ENCODE measurements around the gene TRUB1. TPM values are rescaled to one million over a fixed set of nuclear protein-coding genes. Genes with fewer than 3 reads are reported as not detected.

The TRUB1 gene
- total and polyA plus RNA-seq, 2 donors (not counting 3 experiments of a cell fraction or from before 2014, with no cell fraction given): 4.6 to 16.7 TPM

DNA sequence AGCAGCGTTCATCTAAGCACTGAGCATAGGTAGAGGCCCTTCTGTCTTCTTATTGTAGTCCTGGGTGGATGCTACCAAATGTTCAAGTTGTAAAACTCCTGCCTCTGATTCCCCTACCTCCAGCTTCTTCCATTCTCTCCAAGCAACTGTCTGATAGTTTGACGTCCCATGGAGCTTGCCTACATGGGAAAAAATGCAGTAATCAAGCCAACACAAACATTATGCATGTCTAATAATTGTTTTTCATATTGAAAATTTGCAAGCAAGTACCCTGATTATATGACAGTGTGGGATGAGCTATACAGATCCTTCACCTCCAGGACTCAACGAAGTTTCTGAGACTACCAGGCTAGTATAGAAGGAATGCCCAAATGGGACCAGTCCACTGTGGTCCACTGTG lies 31.0 kb upstream of the TRUB1 start:
- Histone ChIP-seq H3K9me3 (replicated peaks; ENCODE audit: control insufficient read depth, insufficient read depth, low read length) (no peaks in the 10 kb centered on the region), H3K9me1 (replicated peaks; ENCODE audit: control insufficient read depth, extremely low read depth, insufficient read depth, low read length) (no peaks in the 10 kb centered on the region), H3K36me3 (ENCODE audit: control insufficient read depth in 2 of 2, extremely low read depth in 1 of 2, insufficient read depth in 2 of 2, low read length in 2 of 2) (no peaks in the 10 kb centered on the region), H3K79me2 (ENCODE audit: control insufficient read depth, insufficient read depth, low read length) (no peaks in the 10 kb centered on the region), H4K20me1 (replicated peaks; ENCODE audit: control insufficient read depth, extremely low read depth, insufficient read depth, low read length) (no peaks in the 10 kb centered on the region), H3K4me1 (ENCODE audit: control insufficient read depth, extremely low read depth, insufficient read depth, low read length) (no peaks in the 10 kb centered on the region), H3K27ac (ENCODE audit: insufficient read depth, low read depth, low read length) (no peak overlapping the region), H2AFZ (ENCODE audit: low read depth, low read length) (no peak overlapping the region), H3K9ac (replicated peaks; ENCODE audit: extremely low read depth, insufficient read depth, low read length) (no peak overlapping the region), H3K27me3 (ENCODE audit: control insufficient read depth in 2 of 2, insufficient read depth in 2 of 2, low read length in 2 of 2) (peaks cover 4 to 12% of the 10 kb centered on the region in 2 experiments), H3K4me3 (replicated peaks in 1 of 3; ENCODE audit: insufficient read depth in 1 of 3, low read depth in 1 of 3, low read length in 3 of 3) (no peak overlapping the region), H3K4me2 (ENCODE audit: insufficient read depth, low read length) (no peak overlapping the region)
- CTCF ChIA-PET: no interaction called here
- intact Hi-C loops (cut with micrococcal nuclease) (no loop called here), dilution Hi-C loops (cut with MboI; ENCODE audit: extremely low pct_ligation_motif_present, low sequenced_read_pairs) (no loop called here)
- BruUV-seq (replicated peaks): no TSS peak
- FAIRE-seq: no peak
- no peak for DNase-seq (ENCODE audit: low read depth, low spot score)
- no peak for TF ChIP-seq JUN (IDR thresholded peaks at IDR 0.05; ENCODE audit: borderline replicate concordance, insufficient read depth, insufficient read length, low read depth)
- no peak for TF ChIP-seq FOS (IDR thresholded peaks at IDR 0.05; ENCODE audit: borderline replicate concordance, insufficient read depth, low read length)
- TF ChIP-seq MYC (IDR thresholded peaks at IDR 0.05; ENCODE audit: low read depth, low read length): no peak
- TF ChIP-seq, protein P1, sequence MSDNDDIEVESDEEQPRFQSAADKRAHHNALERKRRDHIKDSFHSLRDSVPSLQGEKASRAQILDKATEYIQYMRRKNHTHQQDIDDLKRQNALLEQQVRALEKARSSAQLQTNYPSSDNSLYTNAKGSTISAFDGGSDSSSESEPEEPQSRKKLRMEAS (IDR thresholded peaks at IDR 0.05; ENCODE audit: insufficient read depth, insufficient read length): no peak
- TF ChIP-seq GATA2 (IDR thresholded peaks at IDR 0.05; ENCODE audit: insufficient read depth, insufficient read length, low read depth, low read length): no peak
- POLR2A ChIA-PET: no interaction called here

DNA sequence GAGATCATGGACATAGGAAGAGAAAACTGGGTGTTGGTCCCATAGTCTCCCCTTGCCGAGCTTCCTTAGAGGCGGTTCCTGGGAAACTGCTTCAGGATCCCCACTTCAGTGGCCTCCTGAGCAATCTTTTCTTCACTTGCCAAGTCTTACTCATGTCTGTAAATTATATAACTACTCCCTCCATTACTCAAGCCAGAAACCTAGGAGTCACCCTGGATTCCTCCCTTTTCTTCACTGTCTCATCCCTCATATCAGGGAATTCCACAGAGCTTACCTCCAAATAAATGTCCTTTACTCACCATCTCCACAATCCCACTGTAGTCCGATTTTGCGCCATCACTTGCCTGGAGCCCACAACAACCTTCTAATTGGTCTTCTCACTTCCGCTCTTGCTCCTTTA lies 29.1 kb upstream of the TRUB1 start:
- TF ChIP-seq JUN (IDR thresholded peaks at IDR 0.05; ENCODE audit: borderline replicate concordance, insufficient read depth, insufficient read length, low read depth) (no peak), MYC (IDR thresholded peaks at IDR 0.05; ENCODE audit: low read depth, low read length) (no peak), FOS (IDR thresholded peaks at IDR 0.05; ENCODE audit: borderline replicate concordance, insufficient read depth, low read length) (no peak), POLR2AphosphoS5 (IDR thresholded peaks at IDR 0.05; ENCODE audit: insufficient read depth, low read depth, low read length) (no peak), POLR2A (IDR thresholded peaks at IDR 0.05; ENCODE audit: low read depth, low read length) (no peak), GATA2 (IDR thresholded peaks at IDR 0.05; ENCODE audit: insufficient read depth, insufficient read length, low read depth, low read length) (no peak), EZH2 (IDR thresholded peaks at IDR 0.05; ENCODE audit: borderline replicate concordance, low read depth, low read length, severe bottlenecking) (no peak)
- TF ChIP-seq, protein P1 (IDR thresholded peaks at IDR 0.05; ENCODE audit: insufficient read depth, insufficient read length): no peak
- TF ChIP-seq, protein P2, sequence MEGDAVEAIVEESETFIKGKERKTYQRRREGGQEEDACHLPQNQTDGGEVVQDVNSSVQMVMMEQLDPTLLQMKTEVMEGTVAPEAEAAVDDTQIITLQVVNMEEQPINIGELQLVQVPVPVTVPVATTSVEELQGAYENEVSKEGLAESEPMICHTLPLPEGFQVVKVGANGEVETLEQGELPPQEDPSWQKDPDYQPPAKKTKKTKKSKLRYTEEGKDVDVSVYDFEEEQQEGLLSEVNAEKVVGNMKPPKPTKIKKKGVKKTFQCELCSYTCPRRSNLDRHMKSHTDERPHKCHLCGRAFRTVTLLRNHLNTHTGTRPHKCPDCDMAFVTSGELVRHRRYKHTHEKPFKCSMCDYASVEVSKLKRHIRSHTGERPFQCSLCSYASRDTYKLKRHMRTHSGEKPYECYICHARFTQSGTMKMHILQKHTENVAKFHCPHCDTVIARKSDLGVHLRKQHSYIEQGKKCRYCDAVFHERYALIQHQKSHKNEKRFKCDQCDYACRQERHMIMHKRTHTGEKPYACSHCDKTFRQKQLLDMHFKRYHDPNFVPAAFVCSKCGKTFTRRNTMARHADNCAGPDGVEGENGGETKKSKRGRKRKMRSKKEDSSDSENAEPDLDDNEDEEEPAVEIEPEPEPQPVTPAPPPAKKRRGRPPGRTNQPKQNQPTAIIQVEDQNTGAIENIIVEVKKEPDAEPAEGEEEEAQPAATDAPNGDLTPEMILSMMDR (IDR thresholded peaks at IDR 0.05; ENCODE audit: extremely low read depth in 1 of 2, insufficient read depth in 1 of 2, low read depth in 1 of 2, low read length in 2 of 2): no peak
- no peak overlapping the region for H3K9ac ChIP-seq (replicated peaks; ENCODE audit: extremely low read depth, insufficient read depth, low read length)
- no peak overlapping the region for H3K27ac ChIP-seq (ENCODE audit: insufficient read depth, low read depth, low read length)
- H4K20me1 ChIP-seq (replicated peaks; ENCODE audit: control insufficient read depth, extremely low read depth, insufficient read depth, low read length): no peaks in the 10 kb centered on the region
- H3K9me1 ChIP-seq (replicated peaks; ENCODE audit: control insufficient read depth, extremely low read depth, insufficient read depth, low read length): no peaks in the 10 kb centered on the region
- H3K4me2 ChIP-seq (ENCODE audit: insufficient read depth, low read length): no peak overlapping the region
- no peak for DNase-seq (ENCODE audit: low read depth, low spot score)
- H3K4me3 ChIP-seq (replicated peaks in 1 of 3; ENCODE audit: insufficient read depth in 1 of 3, low read depth in 1 of 3, low read length in 3 of 3): no peak overlapping the region
- H3K9me3 ChIP-seq (replicated peaks; ENCODE audit: control insufficient read depth, insufficient read depth, low read length): no peaks in the 10 kb centered on the region
- intact Hi-C loops (cut with micrococcal nuclease) (no loop called here), dilution Hi-C loops (cut with MboI; ENCODE audit: extremely low pct_ligation_motif_present, low sequenced_read_pairs) (no loop called here)
- ChIA-PET CTCF (no interaction called here), POLR2A (no interaction called here)
- no peak for FAIRE-seq
- no peak overlapping the region for H2AFZ ChIP-seq (ENCODE audit: low read depth, low read length)
- H3K4me1 ChIP-seq (ENCODE audit: control insufficient read depth, extremely low read depth, insufficient read depth, low read length): no peaks in the 10 kb centered on the region
- H3K79me2 ChIP-seq (ENCODE audit: control insufficient read depth, insufficient read depth, low read length): no peaks in the 10 kb centered on the region
- no TSS peak for BruUV-seq (replicated peaks)
- no peaks in the 10 kb centered on the region for H3K36me3 ChIP-seq (ENCODE audit: control insufficient read depth in 2 of 2, extremely low read depth in 1 of 2, insufficient read depth in 2 of 2, low read length in 2 of 2)
- H3K27me3 ChIP-seq (ENCODE audit: control insufficient read depth in 2 of 2, insufficient read depth in 2 of 2, low read length in 2 of 2): peaks cover 4 to 12% of the 10 kb centered on the region in 2 experiments
